Adrenal gland (tissue), 12 donors: Measurements from ENCODE around the gene C19orf25. TPM values are rescaled to one million over a fixed set of nuclear protein-coding genes. Genes with fewer than 3 reads are reported as not detected.
"Not testable (repeated sequence)": the region's sequence is repeated elsewhere in the genome, so short reads cannot be mapped to it uniquely, and the experiment has no call there.

ENCODE experiments used
- DNase-seq, 7 donors: peaks; one replicate each; pipeline ENCODE4 v3.0.0-alpha.2; 2019 to 2020
- H3K27ac ChIP-seq, 5 donors: fragments of 200-600 bp; sonication (generic) in 4 of 5; 1 replicate in 3 of 5; 2 replicates in 2 of 5; pipeline versions ENCODE4 v1.5.1 to v1.8.0; 2016 to 2020; ENCODE audit warnings: mild to moderate bottlenecking in 1 of 5
- H3K27me3 ChIP-seq: fragments of 200-600 bp; 2 replicates; pipeline ENCODE4 v1.8.0; 2021
- H3K36me3 ChIP-seq, 2 donors: fragments of 200-600 bp; replicated peaks in 1 of 2; 1 replicate in 1 of 2; 2 replicates in 1 of 2; pipeline versions ENCODE4 v1.5.1 to v1.8.0; 2018 to 2022
- H3K4me1 ChIP-seq, 2 donors: fragments of 200-600 bp; replicated peaks in 1 of 2; 1 replicate in 1 of 2; 2 replicates in 1 of 2; pipeline versions ENCODE4 v1.5.1 to v1.8.0; 2018 to 2021
- H3K4me3 ChIP-seq, 4 donors: fragments of 200-600 bp; sonication (generic) in 3 of 4; one replicate each; pipeline ENCODE4 v1.5.1; 2016 to 2018
- H3K9me3 ChIP-seq, 3 donors: fragments of 200-600 bp; sonication (generic) in 1 of 3; replicated peaks in 1 of 3; 1 replicate in 2 of 3; 2 replicates in 1 of 3; pipeline versions ENCODE4 v1.5.1 to v1.8.0; 2016 to 2021
- CTCF ChIP-seq, 6 experiments: fragments of 450-650 bp in 4 of 6; fragments of 200-600 bp in 2 of 6; sonication (generic) in 1 of 6; IDR thresholded peaks; 1 replicate in 5 of 6; 2 replicates in 1 of 6; pipeline versions ENCODE4 v1.5.1 to v1.8.0; 2016 to 2021; ENCODE audit warnings: antibody characterized with exemption in 6 of 6, mild to moderate bottlenecking in 2 of 6, moderate library complexity in 1 of 6
- POLR2A ChIP-seq, 2 donors: fragments of 450-650 bp; IDR thresholded peaks; one replicate each; pipeline ENCODE4 v1.6.1; 2017; ENCODE audit warnings: antibody characterized with exemption in 2 of 2, mild to moderate bottlenecking in 2 of 2, moderate library complexity in 1 of 2
- WGBS, 4 donors: extraction: QIAGEN DNeasy Blood & Tissue Kit in 2 of 4; methylation state at CpG; one replicate each; pipeline versions ENCODE4 v1.1.5 to v1.1.7; 2013 to 2017; 5-methylcytosine and 5-hydroxymethylcytosine counted together
- intact Hi-C, 2 donors: fragments of 100-400 bp; cut with DNase I; formaldehyde crosslinking; loops; one replicate each; pipeline versions ENCODE4 v1.14.1 to v1.15.0; 2022 to 2023
- polyA plus RNA-seq, 3 donors: library from polyadenylated mRNA; stranded (reverse); fragments of 200-250 nt in 2 of 3; fragments of 350-450 nt in 1 of 3; fragmentation: Illumina TruSeq in 1 of 3; extraction: RNeasy Lipid Tissue Mini Kit (QIAGEN cat#74804) in 1 of 3; gene quantifications; one replicate each; pipeline ENCODE4 v1.2.3, GENCODE V29; 2013 to 2014
- total RNA-seq, 9 donors: library from RNA; depleted of rRNA in 4 of 9; stranded (reverse); fragments of >200 nt in 4 of 9; fragments of 120-200 nt in 1 of 9; fragmentation: NEBNext Ultra II Directional in 1 of 9; extraction: Animal tissue kit (Norgen Biotek cat#: 25700) in 1 of 9; gene quantifications; one replicate each; pipeline versions ENCODE4 v1.1.0 to v1.2.4, GENCODE V29; 2013 to 2023
- donor health status: healthy with polysubstance abuse.
- donor health status: Bipolar disorder and iron deficiency.
- donor health status: DM: yes; HTN: yes; CAD: no.
- donor health status: DM: no; HTN: no; CAD: no.
- donor health status: DM: no; HTN: no; CAD: no.
- donor health status: DM: yes; HTN: yes; CAD: no.

C19orf25 gene
- total and polyA plus RNA-seq, 12 donors: 6.0 to 60.4 (median 34.7) TPM

- Histone ChIP-seq H3K9me3 (no peaks in the 10 kb centered on the region), H3K4me1 (peaks cover 5 to 32% of the 10 kb centered on the region in 2 donors), H3K4me3 (peak overlapping the region in 1 of 4 donors; percentile 43), H3K27ac (peak overlapping the region in 1 of 5 donors; percentile 38), H3K36me3 (peaks cover 0 to 24% of the 10 kb centered on the region in 2 donors), H3K27me3 (peaks cover 42% of the 10 kb centered on the region)
- 0 to 2% (median 2%) methylated on average over 1 to 70 of the region's 70 CpGs for WGBS, 4 donors
- intact Hi-C loops: loop anchor here in 1 of 2 donors (10.0 kb wide), 1 partner anchor 131 kb away; no protein-coding TSS in a partner anchor
- peak in 5 of 7 donors; percentile 59 to 75 (median 64) for DNase-seq
- peak; percentile 25 to 94 (median 72) for TF ChIP-seq CTCF (IDR thresholded peaks at IDR 0.05)
- no peak for TF ChIP-seq POLR2A (IDR thresholded peaks at IDR 0.05)
Measured at GRCh38 chr19:1445185-1445931, 33.7 kb downstream of the C19orf25 start.

DNA sequence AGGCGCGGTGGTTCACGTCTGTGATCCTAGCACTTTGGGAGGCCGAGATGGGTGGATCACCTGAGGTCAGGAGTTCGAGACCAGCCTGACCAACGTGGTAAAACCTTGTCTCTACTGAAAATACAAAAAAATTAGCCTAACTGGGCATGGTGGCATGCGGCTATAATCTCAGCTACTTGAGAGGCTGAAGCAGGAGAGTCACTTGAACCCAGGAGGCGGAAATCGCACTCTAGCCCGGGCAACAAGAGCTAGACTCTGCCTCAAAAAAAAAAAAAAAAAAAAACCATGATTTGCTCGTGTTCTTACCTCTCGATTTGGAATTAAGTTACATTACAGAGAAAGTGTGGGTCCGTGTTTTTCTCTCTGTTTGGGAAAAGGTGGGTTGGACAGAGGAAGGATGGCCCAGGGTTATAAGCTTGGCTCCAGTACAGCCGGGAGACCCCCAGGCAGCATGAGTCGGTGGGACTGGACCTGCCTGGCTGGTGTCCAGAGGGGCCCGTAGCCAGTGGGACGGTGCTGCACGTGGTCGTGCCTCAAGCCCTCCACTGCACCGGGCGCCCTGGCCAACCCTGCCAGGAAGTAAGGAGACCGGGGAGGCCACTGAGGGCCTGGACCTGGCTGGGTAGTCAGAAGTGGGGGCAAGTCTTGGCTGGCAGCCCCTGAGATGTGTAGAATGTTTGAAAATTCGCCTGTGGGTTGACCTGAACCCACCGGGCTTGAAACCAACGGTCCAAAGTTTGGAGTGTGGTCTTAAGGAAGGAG is 37.2 kb downstream of the C19orf25 start:
- DNase-seq: no peak
- intact Hi-C loops: loop anchor here in 1 of 2 donors (10.0 kb wide), 1 partner anchor 127 kb away; no protein-coding TSS in a partner anchor
- Histone ChIP-seq H3K4me1 (peaks cover 14 to 42% of the 10 kb centered on the region in 2 donors), H3K9me3 (no peaks in the 10 kb centered on the region), H3K27me3 (peaks cover 16% of the 10 kb centered on the region), H3K4me3 (no peak overlapping the region), H3K36me3 (peaks cover 0 to 34% of the 10 kb centered on the region in 2 donors), H3K27ac (no peak overlapping the region)
- TF ChIP-seq POLR2A (IDR thresholded peaks at IDR 0.05): no peak
- no peak for TF ChIP-seq CTCF (IDR thresholded peaks at IDR 0.05)
- WGBS, 4 donors: 81 to 87% (median 86%) methylated on average over 21 to 25 of the region's 25 CpGs

DNA sequence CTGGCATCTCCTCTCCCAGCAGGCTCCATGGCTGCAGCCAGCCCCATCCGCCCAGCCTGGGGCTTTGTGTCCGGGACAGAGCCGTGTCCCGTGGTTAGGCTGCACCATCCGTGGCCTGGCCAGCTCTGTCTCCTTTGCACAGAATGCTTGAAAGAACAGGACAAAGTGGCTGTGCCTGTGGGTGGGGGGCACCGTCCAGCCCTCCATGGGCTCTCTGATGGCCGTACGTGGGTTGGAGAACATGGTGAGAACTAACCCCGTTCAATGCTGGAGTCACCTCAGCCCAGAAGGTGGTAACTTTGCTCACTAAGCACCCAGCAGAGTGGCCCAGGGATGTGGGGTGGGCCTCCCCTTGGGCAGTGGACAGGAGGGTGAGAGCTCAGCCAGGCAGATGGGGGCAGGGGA is 38.0 kb downstream of the C19orf25 start:
- Histone ChIP-seq H3K36me3 (peaks cover 0 to 34% of the 10 kb centered on the region in 2 donors), H3K27ac (no peak overlapping the region), H3K4me1 (peaks cover 10 to 34% of the 10 kb centered on the region in 2 donors), H3K9me3 (no peaks in the 10 kb centered on the region), H3K27me3 (peaks cover 8% of the 10 kb centered on the region), H3K4me3 (no peak overlapping the region)
- intact Hi-C loops: loop anchor here in 1 of 2 donors (10.0 kb wide), 1 partner anchor 126 kb away; no protein-coding TSS in a partner anchor
- no peak for DNase-seq
- TF ChIP-seq CTCF (IDR thresholded peaks at IDR 0.05) (no peak), POLR2A (IDR thresholded peaks at IDR 0.05) (no peak)
- 82 to 96% (median 91%) methylated on average over 4 to 9 of the region's 9 CpGs for WGBS, 4 donors

- H3K9me3 ChIP-seq: no peaks in the 10 kb centered on the region
- H3K4me1 ChIP-seq: peaks cover 9 to 28% of the 10 kb centered on the region in 2 donors
- no peak for TF ChIP-seq POLR2A (IDR thresholded peaks at IDR 0.05)
- no peak for TF ChIP-seq CTCF (IDR thresholded peaks at IDR 0.05)
- no peak for DNase-seq
- no peak overlapping the region for H3K27ac ChIP-seq
- no peak overlapping the region for H3K4me3 ChIP-seq
- H3K36me3 ChIP-seq: peaks cover 0 to 38% of the 10 kb centered on the region in 2 donors
- intact Hi-C loops: loop anchor here in 1 of 2 donors (10.0 kb wide), 1 partner anchor 126 kb away; no protein-coding TSS in a partner anchor
- peaks cover 2% of the 10 kb centered on the region for H3K27me3 ChIP-seq
- 83 to 89% (median 87%) methylated on average over 4 to 15 of the region's 15 CpGs for WGBS, 4 donors
Measured at GRCh38 chr19:1440418-1440801, 38.6 kb downstream of the C19orf25 start.

GRCh38 chr19:1439525-1440417 is 39.2 kb downstream of the C19orf25 start:
- not testable (repeated sequence) for H3K9me3 ChIP-seq, DNase-seq, H3K27ac ChIP-seq, H3K27me3 ChIP-seq
- Histone ChIP-seq H3K4me1 (peaks cover 9 to 22% of the 10 kb centered on the region in 2 donors), H3K36me3 (peaks cover 0 to 43% of the 10 kb centered on the region in 2 donors), H3K4me3 (peak overlapping the region in 2 of 4 donors; percentile 81 to 86)
- 69 to 76% (median 75%) methylated on average over 21 to 57 of the region's 57 CpGs for WGBS, 4 donors
- intact Hi-C loops: loop anchor here (10.0 kb wide), 2 partner anchors 125 to 165 kb away; partner anchors contain the start of gene FAM174C (in 1 of the 2)
